GM21515 (cell line): ENCODE measurements around the gene PNMA8B.
"Not testable (repeated sequence)": the region's sequence is repeated elsewhere in the genome, so short reads cannot be mapped to it uniquely, and the experiment has no call there.

Source experiments
- ATAC-seq: cut with Tn5 transposase; IDR thresholded peaks from one replicate; pipeline ENCODE4 v1.9.1; 2021; ENCODE audit not compliant: unreplicated experiment

Gene PNMA8B, protein sequence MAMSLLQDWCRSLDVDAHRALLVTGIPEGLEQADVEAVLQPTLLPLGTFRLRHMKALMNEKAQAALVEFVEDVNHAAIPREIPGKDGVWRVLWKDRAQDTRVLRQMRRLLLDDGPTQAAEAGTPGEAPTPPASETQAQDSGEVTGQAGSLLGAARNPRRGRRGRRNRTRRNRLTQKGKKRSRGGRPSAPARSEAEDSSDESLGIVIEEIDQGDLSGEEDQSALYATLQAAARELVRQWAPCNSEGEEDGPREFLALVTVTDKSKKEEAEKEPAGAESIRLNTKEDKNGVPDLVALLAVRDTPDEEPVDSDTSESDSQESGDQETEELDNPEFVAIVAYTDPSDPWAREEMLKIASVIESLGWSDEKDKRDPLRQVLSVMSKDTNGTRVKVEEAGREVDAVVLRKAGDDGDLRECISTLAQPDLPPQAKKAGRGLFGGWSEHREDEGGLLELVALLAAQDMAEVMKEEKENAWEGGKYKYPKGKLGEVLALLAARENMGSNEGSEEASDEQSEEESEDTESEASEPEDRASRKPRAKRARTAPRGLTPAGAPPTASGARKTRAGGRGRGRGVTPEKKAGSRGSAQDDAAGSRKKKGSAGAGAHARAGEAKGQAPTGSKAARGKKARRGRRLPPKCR

DNA sequence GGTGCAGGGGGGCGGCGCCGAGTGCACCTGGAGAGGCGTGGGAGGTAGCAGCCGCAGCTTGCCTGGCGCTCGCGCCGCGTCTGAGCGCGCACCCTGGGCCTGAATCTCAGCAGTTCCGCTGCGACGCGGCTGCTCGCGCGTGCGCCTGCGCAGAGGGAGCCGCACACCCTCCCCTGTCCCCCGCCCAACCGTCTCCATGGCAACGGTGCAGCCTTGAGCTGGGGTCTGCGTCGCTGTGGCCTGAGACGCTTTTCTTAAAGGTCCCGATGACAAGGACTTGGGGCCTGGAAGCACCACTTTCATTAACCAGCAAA lies at the start of gene PNMA8B:
Gene PNMA8B, minus strand, starts transcription at position 82 of the 314 bp plus-strand sequence. CDS start 402 bp downstream, outside the sequence.
- ATAC-seq, result no peak

DNA sequence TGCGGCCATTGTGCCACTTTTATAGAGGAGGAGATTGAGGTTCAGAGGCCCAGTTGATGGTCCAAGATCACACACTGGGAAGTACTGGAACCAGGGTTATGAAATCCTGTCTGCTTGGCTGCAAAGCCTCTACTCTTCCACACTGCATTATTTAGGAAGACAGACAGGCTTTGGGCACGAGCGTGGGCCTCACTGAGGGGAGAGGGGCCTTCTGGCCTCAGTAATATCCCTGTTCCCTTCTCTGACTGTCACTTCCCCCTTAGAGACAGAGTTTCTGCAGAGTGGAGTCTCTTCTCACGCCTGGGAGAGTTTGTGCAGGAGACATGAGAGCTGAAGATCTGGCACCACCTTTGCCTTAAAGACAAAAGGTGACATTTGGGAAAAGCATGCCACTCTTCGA lies 49.0 kb upstream of the PNMA8B start:
- no peak for ATAC-seq

DNA sequence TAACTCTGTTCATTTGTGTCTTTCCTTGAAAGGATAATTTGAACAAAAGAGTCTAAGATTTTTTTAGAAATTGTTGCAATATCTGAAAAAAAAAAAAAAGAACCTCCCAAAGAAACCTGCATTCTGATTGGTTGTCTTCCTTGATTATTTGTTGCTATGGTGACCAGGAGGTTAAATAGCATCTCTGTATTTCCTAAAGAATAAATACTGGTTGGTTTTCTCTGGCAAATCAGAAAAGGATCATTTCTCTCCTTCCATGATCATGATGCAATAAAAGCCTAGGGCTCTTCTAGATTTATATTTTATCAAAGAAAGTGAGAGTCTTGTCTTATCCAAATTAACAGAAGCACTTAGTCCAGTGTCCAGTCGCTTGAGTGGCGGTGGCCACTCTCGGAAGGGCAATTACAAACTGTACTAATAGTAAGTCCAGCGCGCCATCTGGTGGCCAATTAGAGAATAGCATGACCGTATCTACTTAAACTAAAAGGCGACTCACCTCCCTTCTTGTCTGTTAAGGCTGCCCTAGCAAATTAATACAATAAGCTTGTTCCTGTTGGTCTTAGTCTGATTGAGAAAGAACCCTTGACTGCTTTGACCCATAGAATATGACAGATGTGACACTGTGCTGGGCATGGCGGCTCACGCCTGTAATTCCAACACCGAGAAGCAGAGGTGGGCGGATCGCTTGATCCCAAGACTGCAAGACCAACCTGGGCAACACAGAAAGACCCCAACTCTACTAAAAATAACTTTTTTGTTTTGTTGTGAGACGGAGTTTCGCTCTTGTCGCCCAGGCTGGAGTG lies 47.0 kb upstream of the PNMA8B start:
- no peak for ATAC-seq

DNA sequence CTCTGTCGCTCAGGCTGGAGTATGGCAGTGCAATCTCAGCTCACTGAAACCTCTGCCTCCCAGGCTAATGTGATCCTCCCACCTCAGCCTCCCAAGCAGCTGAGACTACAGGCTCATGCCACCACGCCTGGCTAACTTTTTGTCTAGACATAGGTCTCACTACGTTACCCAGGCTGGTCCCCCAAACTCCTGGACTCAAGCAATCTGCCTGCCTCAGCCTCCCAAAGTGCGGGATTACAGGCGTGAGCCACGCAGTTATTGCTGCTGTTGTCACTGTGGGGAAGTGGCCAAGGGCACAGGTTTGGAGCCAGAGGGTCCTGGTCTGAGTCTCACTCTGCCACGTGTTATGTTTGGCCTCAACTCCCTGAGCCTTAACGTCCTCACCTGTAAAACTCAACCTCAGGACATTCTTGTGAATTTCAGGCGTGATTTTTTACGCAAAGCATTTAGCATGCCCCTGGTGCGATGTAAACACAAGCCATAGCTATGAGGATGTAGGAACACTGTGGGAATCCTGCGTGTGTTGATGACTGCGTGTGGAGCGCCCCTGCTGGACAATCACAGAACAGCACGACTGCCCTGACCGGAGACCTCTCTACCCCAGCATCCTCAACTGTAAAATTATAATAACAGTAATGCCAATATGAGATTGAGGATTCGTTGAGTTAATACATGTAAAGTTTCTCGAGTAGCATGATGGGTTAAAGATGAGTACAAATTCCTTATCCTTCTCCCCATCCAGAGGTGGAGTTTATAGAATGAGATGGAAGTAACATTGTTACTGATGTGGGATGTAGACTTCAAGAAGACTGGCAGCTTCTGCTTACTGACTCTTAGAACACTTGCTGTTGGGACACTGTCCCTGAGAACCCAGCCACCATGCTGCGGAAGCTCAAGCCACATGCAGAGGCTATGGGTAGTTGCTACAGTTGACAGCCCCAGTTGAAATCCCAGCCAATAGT lies 41.8 kb upstream of the PNMA8B start:
- no peak for ATAC-seq

DNA sequence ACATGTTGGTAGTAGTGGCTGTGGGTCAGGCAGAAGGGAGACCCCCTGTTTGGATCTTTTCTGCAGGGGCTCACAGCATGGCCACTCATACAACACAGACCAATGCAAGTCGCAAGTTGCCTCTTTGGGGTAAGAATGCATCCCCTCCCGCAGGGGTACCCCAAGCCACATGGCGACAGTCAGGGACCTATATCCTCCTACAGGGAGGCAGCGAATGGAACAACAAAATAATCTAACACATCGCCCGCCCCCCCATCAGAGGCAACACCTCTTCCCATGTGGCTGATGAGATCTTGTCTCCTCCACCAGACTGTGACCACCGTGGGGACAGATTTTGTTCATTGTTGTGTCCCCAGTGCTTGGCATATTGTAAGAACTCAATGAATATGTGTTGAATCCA lies 40.7 kb upstream of the PNMA8B start:
- no peak for ATAC-seq

DNA sequence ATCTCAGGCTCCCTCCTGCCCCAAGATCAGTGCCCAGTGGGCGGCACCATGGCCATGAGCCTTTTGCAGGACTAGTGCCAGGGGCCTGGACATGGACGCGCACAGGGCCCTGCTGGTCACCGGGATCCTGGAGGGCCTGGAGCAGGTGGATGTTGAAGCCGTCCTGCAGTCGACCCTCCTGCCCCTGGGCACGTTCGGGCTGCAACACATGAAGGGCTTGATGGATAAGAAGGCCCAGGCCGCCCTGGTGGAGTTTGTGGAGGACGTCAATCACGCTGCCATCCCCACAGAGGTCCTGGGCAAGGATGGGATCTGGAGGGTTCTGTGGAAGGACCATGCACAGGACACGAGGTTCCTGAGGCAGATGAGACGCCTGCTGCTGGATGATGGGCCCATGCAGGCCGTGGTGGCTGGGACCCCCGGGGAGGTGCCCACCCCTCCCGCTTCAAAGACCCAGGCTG lies 38.0 kb upstream of the PNMA8B start:
- no peak for ATAC-seq

DNA sequence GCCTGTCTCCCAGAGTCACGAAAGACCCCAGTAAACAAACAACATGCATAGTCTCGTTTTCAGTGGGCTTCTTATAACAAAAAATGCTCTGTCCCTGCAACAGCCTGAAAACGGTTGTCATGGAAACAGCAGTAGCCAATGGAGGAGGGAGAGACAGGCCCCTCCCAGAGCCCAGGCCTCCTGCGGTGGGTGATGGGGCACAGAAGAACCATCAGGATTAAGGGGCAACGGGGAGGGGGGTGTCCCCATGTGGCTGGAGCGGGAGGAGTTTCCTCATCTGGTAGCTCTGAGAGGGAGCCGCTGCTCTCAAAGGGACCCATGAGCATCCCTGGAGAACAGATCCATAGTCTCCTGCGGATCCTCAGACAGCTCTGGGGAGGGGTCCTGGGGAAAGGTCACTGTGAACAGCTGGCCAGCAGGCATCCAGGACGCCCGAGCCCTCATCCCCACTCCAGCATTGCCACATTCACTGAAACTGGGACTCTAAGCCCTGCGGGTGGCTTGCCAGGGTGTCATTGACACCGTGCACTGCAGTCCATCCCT lies 37.5 kb upstream of the PNMA8B start:
- no peak for ATAC-seq

DNA sequence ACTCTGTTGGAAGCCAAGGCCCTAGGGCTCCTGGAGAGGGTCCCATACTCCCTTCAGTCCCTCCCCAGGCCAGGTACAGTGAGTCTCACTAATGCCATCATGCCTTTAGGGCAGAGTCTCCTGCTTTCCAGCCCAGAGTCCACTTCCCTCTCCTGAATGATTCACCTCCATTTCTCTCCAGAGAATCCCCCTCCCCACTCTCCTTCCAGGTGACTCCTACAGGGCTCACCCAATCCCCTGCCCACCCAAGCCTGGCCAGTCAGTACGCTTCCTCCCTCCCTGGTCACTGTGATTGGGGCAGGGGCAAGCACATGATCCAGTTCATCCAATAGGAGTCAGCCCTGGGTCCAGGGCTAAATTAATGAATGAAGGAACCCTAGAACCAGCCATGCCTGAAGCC lies 35.0 kb upstream of the PNMA8B start:
- ATAC-seq, result no peak

DNA sequence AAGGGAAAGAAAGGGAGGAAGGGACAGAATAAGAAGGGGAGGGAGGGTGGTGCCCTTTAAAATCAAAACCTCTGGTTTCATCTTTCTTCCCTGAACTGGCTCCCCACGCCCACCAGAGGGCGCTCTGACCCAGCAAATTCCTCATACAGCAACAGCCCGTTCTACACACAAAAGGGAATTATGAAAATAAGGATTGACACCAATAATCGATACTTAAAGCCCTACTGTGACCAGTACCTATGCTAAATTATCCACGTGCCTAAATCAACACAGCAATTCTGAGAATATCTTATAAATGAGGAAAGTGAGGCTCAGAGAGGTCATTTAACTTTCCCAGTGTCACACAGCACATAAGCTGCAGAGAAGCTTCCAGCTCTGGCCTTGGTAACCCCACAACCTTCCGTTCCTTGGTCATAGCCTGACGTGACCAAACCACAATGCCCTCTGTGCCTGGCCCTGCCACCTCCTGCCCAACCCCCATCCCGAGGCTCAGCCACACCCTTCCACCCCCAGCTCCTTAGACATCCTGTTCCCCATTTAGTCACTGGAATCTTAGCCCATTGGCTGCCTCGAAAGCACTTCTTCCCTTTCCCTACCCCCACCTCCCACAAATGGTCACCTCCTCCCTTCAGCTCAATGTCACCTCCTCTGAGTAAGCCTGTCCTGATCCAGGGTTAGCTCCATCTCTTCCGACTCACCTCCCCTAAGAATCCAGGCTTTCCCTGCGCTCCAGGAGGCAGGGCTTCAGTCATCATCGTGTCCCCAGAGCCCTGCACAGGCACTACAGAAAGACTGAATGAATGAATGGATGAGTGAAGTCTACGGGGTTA lies 34.2 kb upstream of the PNMA8B start:
- ATAC-seq, result no peak

DNA sequence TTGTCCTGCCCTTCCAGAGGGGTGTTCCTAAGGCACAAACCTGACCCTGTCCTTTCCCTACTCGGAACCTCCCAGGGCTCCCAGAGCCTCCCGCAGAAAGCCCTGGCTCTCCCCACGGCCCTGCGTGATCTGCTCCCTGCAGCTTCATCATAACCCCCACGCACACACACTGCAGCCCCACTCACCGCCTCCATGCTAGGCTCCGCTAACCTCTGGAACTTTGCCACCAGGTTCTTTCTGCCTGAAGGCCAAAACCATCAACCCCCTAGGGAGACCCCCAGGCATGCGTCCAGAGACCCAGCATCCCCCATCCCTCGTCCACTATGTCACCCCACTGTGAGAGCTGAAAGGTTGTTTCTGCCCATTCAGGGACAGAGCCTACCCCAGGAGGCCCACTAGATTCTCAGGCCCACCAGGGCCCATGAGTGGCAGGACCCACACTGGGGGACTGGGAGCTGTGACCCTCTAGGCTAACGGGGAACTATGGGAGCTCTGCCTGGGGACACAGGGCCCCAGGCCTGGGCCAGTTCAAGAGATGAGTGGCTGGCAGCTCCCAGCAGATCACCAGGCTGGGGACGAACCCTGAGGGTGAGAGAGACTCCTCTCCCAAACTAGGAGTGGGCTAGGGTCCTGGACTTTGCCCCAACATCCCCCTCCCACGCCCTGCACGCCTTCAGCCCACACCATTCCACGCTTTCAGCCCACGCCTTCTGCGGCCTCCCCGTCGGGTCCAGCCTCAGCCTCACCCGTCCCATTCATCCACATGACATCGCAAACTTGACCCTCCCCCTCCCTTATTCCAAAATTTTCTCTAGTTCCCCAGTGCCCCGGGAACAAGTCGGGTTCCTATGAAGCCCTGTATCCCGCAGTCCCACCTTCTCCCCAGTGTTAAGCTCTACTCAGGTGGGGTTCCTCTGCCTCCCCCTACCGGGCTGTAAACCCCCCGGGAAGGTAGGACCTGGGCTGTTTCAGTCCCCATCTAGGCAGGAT lies 33.2 kb upstream of the PNMA8B start:
- ATAC-seq, result no peak

DNA sequence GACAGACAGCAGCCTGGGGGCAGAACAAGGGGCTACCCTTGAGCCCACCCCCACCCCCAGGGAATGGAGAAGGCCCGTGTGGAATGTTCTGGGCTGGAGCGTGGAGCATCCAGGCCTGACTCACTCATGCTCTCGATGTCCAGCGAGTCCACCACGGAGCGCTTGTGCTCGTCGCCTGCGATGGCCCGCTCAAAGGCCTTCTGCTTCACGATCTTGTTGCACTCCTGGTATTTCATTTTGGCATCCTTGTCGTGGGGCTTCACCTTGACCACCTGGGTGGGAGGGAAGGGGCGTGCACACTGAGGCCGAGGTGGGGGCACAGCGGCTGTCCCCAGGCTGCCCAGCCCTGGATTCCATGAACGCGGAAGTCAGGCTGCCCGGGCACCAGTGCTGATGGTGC lies 31.1 kb upstream of the PNMA8B start:
- ATAC-seq, result not testable (repeated sequence)

DNA sequence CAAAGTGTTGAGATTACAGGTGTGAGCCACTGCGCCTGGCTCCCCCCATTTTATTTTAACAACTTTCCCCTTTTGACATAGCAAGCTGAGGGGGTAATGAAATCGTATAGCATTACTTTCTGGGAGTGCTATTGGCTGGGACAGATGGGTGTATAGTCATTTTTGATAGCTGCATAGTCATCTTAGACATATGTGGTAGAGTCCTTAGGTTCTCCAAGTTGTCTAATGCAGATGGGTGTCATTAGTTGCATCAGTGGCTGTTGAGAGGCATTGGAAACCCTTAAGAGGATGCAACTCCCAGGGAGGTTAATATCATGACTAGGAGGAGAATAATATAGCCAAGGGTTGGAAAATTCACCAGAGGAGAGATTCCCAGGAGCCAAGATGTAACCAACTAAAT lies 28.6 kb upstream of the PNMA8B start:
- no peak for ATAC-seq

DNA sequence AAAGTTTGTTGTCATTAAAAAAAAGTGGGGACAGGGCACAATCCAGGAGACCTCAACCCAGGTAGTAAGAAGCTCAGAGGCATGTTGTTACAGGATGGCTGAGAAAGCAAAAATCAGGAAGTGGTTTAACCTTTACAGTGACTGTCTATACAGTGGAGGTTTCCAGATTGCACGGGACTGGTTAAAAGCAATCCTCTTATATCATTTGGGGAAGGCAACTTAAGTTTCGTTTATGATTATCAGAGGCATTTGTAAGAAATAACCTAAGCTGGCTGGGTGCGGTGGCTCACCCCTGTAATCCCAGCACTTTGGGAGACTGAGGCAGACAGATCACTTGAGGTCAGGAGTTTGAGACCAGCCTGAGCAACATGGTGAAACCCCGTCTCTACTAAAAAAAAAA lies 27.3 kb upstream of the PNMA8B start:
- not testable (repeated sequence) for ATAC-seq

DNA sequence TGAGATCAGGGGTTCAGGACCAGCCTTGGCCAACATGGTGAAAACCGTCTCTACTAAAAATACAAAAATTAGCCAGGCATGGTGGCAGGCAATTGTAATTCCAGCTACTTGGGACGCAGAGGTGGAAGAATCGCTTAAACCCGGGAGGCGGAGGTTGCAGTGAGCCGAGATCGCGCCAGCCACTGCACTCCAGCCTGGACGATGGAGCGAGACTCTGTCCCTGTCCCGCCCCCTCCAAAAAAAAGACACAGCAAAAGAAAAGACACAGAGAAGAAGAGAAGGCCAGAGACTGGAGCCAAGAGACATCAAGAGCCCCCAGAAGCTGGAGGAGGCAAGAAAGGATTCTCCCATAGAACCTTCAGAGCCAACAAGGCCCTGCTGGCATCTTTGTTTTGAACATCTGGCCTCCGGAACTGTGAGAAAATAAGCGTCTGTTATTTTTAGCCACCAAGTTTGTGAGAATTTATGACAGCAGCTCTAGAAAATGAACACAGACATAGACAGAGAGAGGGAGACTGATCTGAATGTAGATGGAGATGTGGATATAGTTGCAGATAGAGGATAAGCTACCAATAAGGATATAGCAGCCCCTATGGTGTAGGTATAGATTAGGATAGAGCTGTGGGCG lies 25.7 kb upstream of the PNMA8B start:
- ATAC-seq, result no peak

DNA sequence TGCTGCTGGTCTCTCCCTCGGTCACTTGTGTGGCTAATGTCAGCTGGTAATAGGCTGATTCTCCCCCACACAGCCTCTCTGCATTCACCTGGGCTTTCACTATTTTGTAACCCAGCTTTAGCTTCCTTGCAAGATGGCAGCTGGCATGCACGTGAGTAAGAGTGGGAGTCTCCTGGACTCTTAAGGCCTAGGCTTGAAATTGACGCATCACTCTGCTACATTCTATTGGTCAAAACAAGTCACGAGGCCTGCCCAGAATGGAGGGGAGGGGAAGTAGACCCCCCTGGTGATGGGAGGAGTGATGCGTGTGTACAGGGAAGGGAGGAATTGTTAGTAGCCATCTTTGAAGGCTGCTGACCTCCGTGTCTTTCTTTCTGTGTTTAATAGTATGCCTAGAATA lies 24.9 kb upstream of the PNMA8B start:
- no peak for ATAC-seq

DNA sequence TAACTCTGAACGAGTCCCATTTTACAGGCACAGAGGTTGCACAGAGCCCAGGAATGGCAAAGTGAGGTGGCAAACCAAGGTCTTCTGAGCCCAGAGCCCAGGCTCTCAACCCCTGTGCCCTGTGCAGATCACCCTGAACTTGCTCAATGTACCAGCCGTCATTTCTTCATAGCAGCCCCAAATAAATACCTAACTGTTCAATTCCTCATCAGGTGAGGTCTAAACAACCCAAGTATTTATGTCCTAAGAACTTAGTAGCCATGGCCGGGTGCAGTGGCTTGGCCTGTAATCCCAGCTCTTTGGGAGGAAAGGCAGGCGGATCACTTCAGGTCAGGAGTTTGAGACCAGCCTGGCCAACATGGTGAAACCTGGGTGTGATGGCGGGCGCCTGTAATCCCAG lies 21.8 kb upstream of the PNMA8B start:
- ATAC-seq, result no peak

DNA sequence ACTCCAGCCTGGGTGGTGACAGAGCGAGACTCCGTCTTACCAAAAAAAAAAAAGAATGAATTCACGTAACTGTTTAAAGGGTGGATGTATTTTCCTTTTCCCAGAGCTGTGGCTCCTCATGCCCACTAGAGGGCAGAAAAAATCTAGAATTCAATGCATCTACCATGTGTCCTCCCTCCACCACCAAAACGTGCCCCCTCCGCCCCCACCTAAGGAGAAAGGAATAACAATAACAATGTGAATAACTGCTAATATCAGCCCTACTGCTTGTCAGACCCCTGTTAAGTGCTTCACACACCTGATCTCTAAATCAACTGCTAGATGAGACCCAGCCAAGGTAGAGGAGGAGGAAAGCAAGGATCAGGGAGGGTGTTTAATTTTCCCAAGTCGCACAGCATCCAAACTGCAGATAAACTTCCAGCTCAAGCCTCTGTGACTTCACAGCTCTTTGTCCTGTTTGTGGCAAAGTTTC lies 20.2 kb upstream of the PNMA8B start:
- no peak for ATAC-seq

DNA sequence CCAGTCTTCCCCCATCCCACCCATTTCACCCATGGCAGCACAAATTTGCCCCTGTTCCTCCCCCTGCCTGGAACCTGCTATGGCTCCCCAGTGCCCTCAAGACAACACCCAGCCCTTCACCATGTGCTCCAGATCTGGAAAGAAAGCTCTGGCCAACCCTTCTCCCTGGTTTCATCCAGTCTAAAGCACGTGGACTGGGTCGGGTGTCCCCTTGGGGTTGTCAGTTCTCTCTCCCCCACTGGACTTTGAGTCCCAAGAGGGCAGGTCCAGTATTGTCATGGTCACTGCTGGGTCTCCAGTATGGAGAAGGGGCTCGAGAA lies 19.6 kb upstream of the PNMA8B start:
- ATAC-seq, result no peak
